HCT116 (cell line): Measurements from ENCODE around the gene CHRND. TPM values are rescaled to one million over a fixed set of nuclear protein-coding genes. Genes with fewer than 3 reads are reported as not detected.

ENCODE experiments used
- ATAC-seq: fragments of 200-7000 bp; cut with Tn5 transposase; 2 replicates; pipeline ENCODE4 v1.9.1; 2020; ENCODE audit warnings: mild to moderate bottlenecking, moderate library complexity
- BruUV-seq: library from RNA; stranded (reverse); fragments of 400-500 nt; replicated peaks from 2 replicates; lab custom pipeline; 2021; lab: Mats Ljungman, UMichigan
- CTCF ChIA-PET: fragments of 300-600 bp; sonication (Branson Sonifier 250); formaldehyde crosslinking; loops from one replicate; lab custom pipeline; 2021; ENCODE audit warnings: antibody characterized with exemption; lab: Charles Lee
- POLR2A ChIA-PET: fragments of 300-600, 350-600 bp; sonication (Branson Sonifier 250); formaldehyde crosslinking; loops from one replicate; lab custom pipeline; 2021; ENCODE audit warnings: antibody characterized with exemption; lab: Charles Lee
- RAD21 ChIA-PET, 2 experiments: fragments of 300-600 bp; sonication (Branson Sonifier 250); formaldehyde crosslinking; loops; one replicate each; lab custom pipeline; 2023; ENCODE audit warnings: low total read pairs in 2 of 2; ENCODE audit not compliant: uncharacterized antibody in 2 of 2, unreplicated experiment in 2 of 2, low non-redundant PET in 1 of 2; lab: Charles Lee
- DNase-seq: peaks from one replicate; pipeline ENCODE4 v3.0.0-alpha.2; 2010; ENCODE audit warnings: low read depth, low spot score
- H2AFZ ChIP-seq: fragments of 200-600 bp; shearing (Covaris generic), sonication (generic); 2 replicates; pipeline ENCODE4 v1.6.1; 2017; ENCODE audit warnings: low read depth, mixed run types, mixed read lengths, antibody characterized with exemption, low read length; ENCODE audit not compliant: poor library complexity, severe bottlenecking
- H3K27ac ChIP-seq: 2 replicates; pipeline ENCODE4 v1.5.1; 2012; ENCODE audit warnings: low read depth, low read length
- H3K27me3 ChIP-seq: fragments of 200-600 bp; sonication (generic); 2 replicates; pipeline ENCODE4 v1.6.1; 2016; ENCODE audit warnings: mixed run types, low read length, mixed read lengths; ENCODE audit not compliant: insufficient read depth
- H3K36me3 ChIP-seq, 2 experiments: fragments of 200-500 bp in 1 of 2; fragments of 200-600 bp in 1 of 2; sonication (Bioruptor generic) in 1 of 2; sonication (generic) in 1 of 2; 2 replicates each; pipeline versions ENCODE4 v1.5.1 to v1.6.1; 2014 to 2016; ENCODE audit warnings: low read length in 2 of 2, inconsistent platforms in 1 of 2, mixed read lengths in 1 of 2, mixed run types in 1 of 2; ENCODE audit not compliant: insufficient read depth in 2 of 2, control insufficient read depth in 1 of 2
- H3K4me1 ChIP-seq, 2 experiments: fragments of 200-600 bp in 1 of 2; sonication (generic) in 1 of 2; 2 replicates each; pipeline versions ENCODE4 v1.5.1 to v1.6.1; 2012 to 2017; ENCODE audit warnings: low read length in 2 of 2, inconsistent platforms in 1 of 2, mild to moderate bottlenecking in 1 of 2, mixed read lengths in 1 of 2, mixed run types in 1 of 2, moderate library complexity in 1 of 2; ENCODE audit not compliant: insufficient read depth in 2 of 2, control insufficient read depth in 1 of 2
- H3K4me2 ChIP-seq: fragments of 200-600 bp; sonication (generic); 2 replicates; pipeline ENCODE4 v1.6.1; 2017; ENCODE audit warnings: mixed run types, low read length, mixed read lengths
- H3K4me3 ChIP-seq, 2 experiments: fragments of 200-600 bp in 1 of 2; sonication (generic) in 1 of 2; replicated peaks in 1 of 2; 2 replicates each; pipeline ENCODE4 v1.5.1; 2011 to 2016; ENCODE audit warnings: low read length in 2 of 2, control low read depth in 1 of 2, low read depth in 1 of 2, mild to moderate bottlenecking in 1 of 2, mixed read lengths in 1 of 2, mixed run types in 1 of 2
- H3K79me2 ChIP-seq: fragments of 200-600 bp; sonication (generic); 2 replicates; pipeline ENCODE4 v1.6.1; 2017; ENCODE audit warnings: mild to moderate bottlenecking, mixed run types, low read length, moderate library complexity, mixed read lengths; ENCODE audit not compliant: insufficient read depth
- H3K9ac ChIP-seq: fragments of 200-600 bp; sonication (generic); 2 replicates; pipeline ENCODE4 v1.6.1; 2016; ENCODE audit warnings: low read length, mixed read lengths
- H3K9me2 ChIP-seq: fragments of 200-600 bp; sonication (generic), shearing (Covaris generic); 2 replicates; pipeline ENCODE4 v1.6.1; 2017; ENCODE audit warnings: mixed run types, mild to moderate bottlenecking, moderate library complexity; ENCODE audit not compliant: insufficient read depth
- H3K9me3 ChIP-seq, 2 experiments: fragments of 200-500 bp in 1 of 2; fragments of 200-600 bp in 1 of 2; sonication (Bioruptor generic) in 1 of 2; sonication (generic) in 1 of 2; 2 replicates each; pipeline ENCODE4 v1.6.1; 2014 to 2017; ENCODE audit warnings: low read length in 2 of 2, mixed read lengths in 2 of 2, inconsistent platforms in 1 of 2, low read depth in 1 of 2, mild to moderate bottlenecking in 1 of 2, mixed run types in 1 of 2, moderate library complexity in 1 of 2; ENCODE audit not compliant: control insufficient read depth in 1 of 2, insufficient read depth in 1 of 2
- H4K20me1 ChIP-seq: fragments of 200-600 bp; sonication (generic), shearing (Covaris generic); 2 replicates; pipeline ENCODE4 v1.6.1; 2017; ENCODE audit warnings: mixed run types, mild to moderate bottlenecking, moderate library complexity; ENCODE audit not compliant: insufficient read depth
- CEBPB ChIP-seq: IDR thresholded peaks from 2 replicates; pipeline ENCODE4 v1.6.1; 2012; ENCODE audit warnings: low read depth
- EGR1 ChIP-seq: IDR thresholded peaks from 2 replicates; pipeline ENCODE4 v1.6.1; 2012; ENCODE audit warnings: low read depth
- ELF1 ChIP-seq: IDR thresholded peaks from 2 replicates; pipeline ENCODE4 v1.6.1; 2012; ENCODE audit warnings: low read depth, borderline replicate concordance
- EZH2 ChIP-seq: fragments of 200-600 bp; sonication (generic); IDR thresholded peaks from 2 replicates; pipeline ENCODE4 v1.6.1; 2017; ENCODE audit warnings: antibody characterized with exemption, mixed run types
- EZH2phosphoT487 ChIP-seq: fragments of 200-600 bp; IDR thresholded peaks from 2 replicates; pipeline ENCODE4 v1.6.1; 2018; ENCODE audit warnings: antibody characterized with exemption, borderline replicate concordance
- FOSL1 ChIP-seq: IDR thresholded peaks from 2 replicates; pipeline ENCODE4 v1.6.1; 2012; ENCODE audit warnings: low read depth
- JUND ChIP-seq: IDR thresholded peaks from 2 replicates; pipeline ENCODE4 v1.6.1; 2012
- POLR2AphosphoS5 ChIP-seq: IDR thresholded peaks from 2 replicates; pipeline ENCODE4 v1.6.1; 2011; ENCODE audit warnings: mild to moderate bottlenecking, low read depth, low read length, moderate library complexity
- RAD21 ChIP-seq: IDR thresholded peaks from 2 replicates; pipeline ENCODE4 v1.6.1; 2012; ENCODE audit warnings: low read depth, mild to moderate bottlenecking
- SIN3A ChIP-seq: IDR thresholded peaks from 2 replicates; pipeline ENCODE4 v1.6.1; 2012; ENCODE audit warnings: low read depth
- SP1 ChIP-seq: IDR thresholded peaks from 2 replicates; pipeline ENCODE4 v1.6.1; 2012; ENCODE audit warnings: low read depth
- SRF ChIP-seq: IDR thresholded peaks from 2 replicates; pipeline ENCODE4 v1.6.1; 2012; ENCODE audit warnings: low read depth
- TCF7L2 ChIP-seq: IDR thresholded peaks from 2 replicates; pipeline ENCODE4 v1.7.0; 2011; ENCODE audit warnings: borderline replicate concordance, inconsistent platforms; ENCODE audit not compliant: insufficient read depth, insufficient read length; ENCODE audit errors: extremely low read depth
- YY1 ChIP-seq: IDR thresholded peaks from 2 replicates; pipeline ENCODE4 v1.6.1; 2011; ENCODE audit warnings: low read length, low read depth, moderate library complexity, mild to moderate bottlenecking; ENCODE audit not compliant: insufficient replicate concordance; ENCODE audit errors: extremely low read depth
- intact Hi-C: fragments of 100-400 bp; cut with micrococcal nuclease; formaldehyde crosslinking; loops from 2 replicates; pipeline ENCODE4 v1.10.0; 2022
- total RNA-seq: library from RNA; stranded (reverse); gene quantifications from one replicate; pipeline ENCODE4 v1.2.1, GENCODE V29; 2021; ENCODE audit not compliant: unreplicated experiment
- TF ChIP-seq, protein P1 (sequence below): IDR thresholded peaks from 2 replicates; pipeline ENCODE4 v1.6.1; 2012
- TF ChIP-seq, protein P2 (sequence below), 3 experiments: fragments of 200-600 bp in 1 of 3; sonication (generic) in 1 of 3; IDR thresholded peaks in 2 of 3; conservative IDR thresholded peaks in 1 of 3; 2 replicates each; pipeline ENCODE4 v1.5.1; 2012 to 2017; ENCODE audit warnings: low read depth in 2 of 3, low read length in 2 of 3, antibody characterized with exemption in 1 of 3, borderline replicate concordance in 1 of 3, control low read depth in 1 of 3, mild to moderate bottlenecking in 1 of 3, mixed read lengths in 1 of 3, mixed run types in 1 of 3, moderate library complexity in 1 of 3; ENCODE audit not compliant: insufficient read depth in 1 of 3
- TF ChIP-seq, protein P3 (sequence below): IDR thresholded peaks from 2 replicates; pipeline ENCODE4 v1.6.1; 2012; ENCODE audit warnings: low read depth

CHRND gene
- total RNA-seq, 1 experiment from 2014 or later, result not detected

DNA sequence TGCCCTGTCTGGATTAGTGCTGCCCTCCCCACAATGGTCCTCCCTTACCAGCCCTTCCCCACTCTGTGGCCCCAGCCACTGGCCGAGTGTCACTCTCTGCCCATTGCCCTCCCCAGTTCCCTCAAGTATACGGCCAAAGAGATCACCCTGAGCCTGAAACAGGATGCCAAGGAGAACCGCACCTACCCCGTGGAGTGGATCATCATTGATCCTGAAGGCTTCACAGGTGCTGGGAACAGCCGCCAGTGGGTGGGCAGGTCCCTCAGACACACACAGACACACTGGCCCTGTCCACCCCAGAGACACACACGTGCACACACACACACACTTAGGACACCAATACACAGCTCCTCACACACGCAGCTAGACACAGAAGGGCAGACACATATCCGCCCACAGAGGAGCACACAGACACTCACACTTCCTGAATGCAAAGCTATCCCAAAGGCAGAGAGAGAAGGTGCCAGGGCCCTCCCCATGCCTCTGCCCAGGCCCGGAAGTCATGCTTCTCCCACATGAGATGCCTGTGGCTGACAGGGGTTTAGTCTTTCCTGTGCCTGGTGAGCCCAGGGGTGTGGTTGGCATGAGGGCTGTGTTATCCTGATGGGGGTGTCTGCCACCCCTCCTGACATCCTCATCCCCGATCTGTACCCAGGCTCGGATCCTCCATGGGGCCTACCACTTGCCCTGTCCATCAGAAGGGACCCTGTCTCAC, 2.9 kb downstream of the CHRND start:
- no peak for ATAC-seq
- H2AFZ ChIP-seq, result no peak overlapping the region
- no peak overlapping the region for H3K4me3 ChIP-seq
- ChIA-PET RAD21 (no interaction called here), CTCF (no interaction called here), POLR2A (no interaction called here)
- no peak for DNase-seq
- no peak for TF ChIP-seq SIN3A
- TF ChIP-seq, protein P1, sequence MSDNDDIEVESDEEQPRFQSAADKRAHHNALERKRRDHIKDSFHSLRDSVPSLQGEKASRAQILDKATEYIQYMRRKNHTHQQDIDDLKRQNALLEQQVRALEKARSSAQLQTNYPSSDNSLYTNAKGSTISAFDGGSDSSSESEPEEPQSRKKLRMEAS, result no peak
- no peak for TF ChIP-seq RAD21
- no peak for TF ChIP-seq EZH2phosphoT487
- TF ChIP-seq SRF, result no peak
- no peak for TF ChIP-seq JUND
- no peak for TF ChIP-seq CEBPB
- TF ChIP-seq, protein P2, sequence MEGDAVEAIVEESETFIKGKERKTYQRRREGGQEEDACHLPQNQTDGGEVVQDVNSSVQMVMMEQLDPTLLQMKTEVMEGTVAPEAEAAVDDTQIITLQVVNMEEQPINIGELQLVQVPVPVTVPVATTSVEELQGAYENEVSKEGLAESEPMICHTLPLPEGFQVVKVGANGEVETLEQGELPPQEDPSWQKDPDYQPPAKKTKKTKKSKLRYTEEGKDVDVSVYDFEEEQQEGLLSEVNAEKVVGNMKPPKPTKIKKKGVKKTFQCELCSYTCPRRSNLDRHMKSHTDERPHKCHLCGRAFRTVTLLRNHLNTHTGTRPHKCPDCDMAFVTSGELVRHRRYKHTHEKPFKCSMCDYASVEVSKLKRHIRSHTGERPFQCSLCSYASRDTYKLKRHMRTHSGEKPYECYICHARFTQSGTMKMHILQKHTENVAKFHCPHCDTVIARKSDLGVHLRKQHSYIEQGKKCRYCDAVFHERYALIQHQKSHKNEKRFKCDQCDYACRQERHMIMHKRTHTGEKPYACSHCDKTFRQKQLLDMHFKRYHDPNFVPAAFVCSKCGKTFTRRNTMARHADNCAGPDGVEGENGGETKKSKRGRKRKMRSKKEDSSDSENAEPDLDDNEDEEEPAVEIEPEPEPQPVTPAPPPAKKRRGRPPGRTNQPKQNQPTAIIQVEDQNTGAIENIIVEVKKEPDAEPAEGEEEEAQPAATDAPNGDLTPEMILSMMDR (IDR thresholded peaks at IDR 0.05 in 2 of 3, conservative IDR thresholded peaks at IDR 0.05 in 1 of 3; ENCODE audit: borderline replicate concordance in 1 of 3, insufficient read depth in 1 of 3, low read depth in 2 of 3, low read length in 2 of 3), result no peak
- TF ChIP-seq TCF7L2, result no peak
- no peak for TF ChIP-seq FOSL1
- TF ChIP-seq EZH2, result no peak
- no peak for TF ChIP-seq ELF1
- TF ChIP-seq POLR2AphosphoS5, result no peak
- TF ChIP-seq SP1, result no peak
- no peak for TF ChIP-seq EGR1
- TF ChIP-seq YY1, result no peak
- TF ChIP-seq, protein P3, sequence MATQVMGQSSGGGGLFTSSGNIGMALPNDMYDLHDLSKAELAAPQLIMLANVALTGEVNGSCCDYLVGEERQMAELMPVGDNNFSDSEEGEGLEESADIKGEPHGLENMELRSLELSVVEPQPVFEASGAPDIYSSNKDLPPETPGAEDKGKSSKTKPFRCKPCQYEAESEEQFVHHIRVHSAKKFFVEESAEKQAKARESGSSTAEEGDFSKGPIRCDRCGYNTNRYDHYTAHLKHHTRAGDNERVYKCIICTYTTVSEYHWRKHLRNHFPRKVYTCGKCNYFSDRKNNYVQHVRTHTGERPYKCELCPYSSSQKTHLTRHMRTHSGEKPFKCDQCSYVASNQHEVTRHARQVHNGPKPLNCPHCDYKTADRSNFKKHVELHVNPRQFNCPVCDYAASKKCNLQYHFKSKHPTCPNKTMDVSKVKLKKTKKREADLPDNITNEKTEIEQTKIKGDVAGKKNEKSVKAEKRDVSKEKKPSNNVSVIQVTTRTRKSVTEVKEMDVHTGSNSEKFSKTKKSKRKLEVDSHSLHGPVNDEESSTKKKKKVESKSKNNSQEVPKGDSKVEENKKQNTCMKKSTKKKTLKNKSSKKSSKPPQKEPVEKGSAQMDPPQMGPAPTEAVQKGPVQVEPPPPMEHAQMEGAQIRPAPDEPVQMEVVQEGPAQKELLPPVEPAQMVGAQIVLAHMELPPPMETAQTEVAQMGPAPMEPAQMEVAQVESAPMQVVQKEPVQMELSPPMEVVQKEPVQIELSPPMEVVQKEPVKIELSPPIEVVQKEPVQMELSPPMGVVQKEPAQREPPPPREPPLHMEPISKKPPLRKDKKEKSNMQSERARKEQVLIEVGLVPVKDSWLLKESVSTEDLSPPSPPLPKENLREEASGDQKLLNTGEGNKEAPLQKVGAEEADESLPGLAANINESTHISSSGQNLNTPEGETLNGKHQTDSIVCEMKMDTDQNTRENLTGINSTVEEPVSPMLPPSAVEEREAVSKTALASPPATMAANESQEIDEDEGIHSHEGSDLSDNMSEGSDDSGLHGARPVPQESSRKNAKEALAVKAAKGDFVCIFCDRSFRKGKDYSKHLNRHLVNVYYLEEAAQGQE, result no peak
- H3K4me2 ChIP-seq, result no peak overlapping the region
- H3K79me2 ChIP-seq, result no peaks in the 10 kb centered on the region
- H3K36me3 ChIP-seq, result no peaks in the 10 kb centered on the region
- no peaks in the 10 kb centered on the region for H3K9me3 ChIP-seq
- no peak overlapping the region for H3K27ac ChIP-seq
- peaks cover 0 to 6% of the 10 kb centered on the region in 2 experiments; a peak in 1 of 4 replicates for H3K4me1 ChIP-seq
- no peaks in the 10 kb centered on the region for H4K20me1 ChIP-seq
- H3K9ac ChIP-seq, result no peak overlapping the region
- intact Hi-C loops, result loop anchor here (10.0 kb wide), 1 partner anchor 184 kb away; no protein-coding TSS in a partner anchor
- no peaks in the 10 kb centered on the region for H3K9me2 ChIP-seq
- BruUV-seq, result no TSS peak
- H3K27me3 ChIP-seq, result no peaks in the 10 kb centered on the region
